HG03460 (cell line): Measurements from ENCODE around the gene TLE3.

ENCODE experiments used
- ATAC-seq: cut with Tn5 transposase; IDR thresholded peaks from one replicate; pipeline ENCODE4 v1.9.1; 2021; ENCODE audit not compliant: unreplicated experiment

TLE3 gene

DNA sequence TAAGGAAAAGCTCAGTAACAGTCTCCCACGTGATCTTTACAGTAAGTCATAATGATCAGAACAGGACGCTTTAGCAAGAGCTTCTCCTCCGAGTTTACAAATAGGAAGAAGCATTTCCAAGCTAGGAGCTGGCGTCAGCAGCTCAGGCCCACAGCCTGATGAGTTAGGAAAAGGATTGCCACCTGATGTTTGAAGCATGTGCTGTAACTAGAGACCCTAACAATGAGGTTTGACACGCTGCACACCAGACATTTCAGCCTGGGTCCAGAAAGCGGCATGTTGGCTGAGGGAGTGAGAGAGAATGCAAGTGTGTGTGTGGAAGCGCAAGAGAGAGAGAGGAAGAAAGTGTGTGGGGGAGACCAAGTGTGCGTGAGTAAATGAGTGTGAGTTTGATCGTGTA, 47.3 kb downstream of the TLE3 start:
- ATAC-seq = no peak

DNA sequence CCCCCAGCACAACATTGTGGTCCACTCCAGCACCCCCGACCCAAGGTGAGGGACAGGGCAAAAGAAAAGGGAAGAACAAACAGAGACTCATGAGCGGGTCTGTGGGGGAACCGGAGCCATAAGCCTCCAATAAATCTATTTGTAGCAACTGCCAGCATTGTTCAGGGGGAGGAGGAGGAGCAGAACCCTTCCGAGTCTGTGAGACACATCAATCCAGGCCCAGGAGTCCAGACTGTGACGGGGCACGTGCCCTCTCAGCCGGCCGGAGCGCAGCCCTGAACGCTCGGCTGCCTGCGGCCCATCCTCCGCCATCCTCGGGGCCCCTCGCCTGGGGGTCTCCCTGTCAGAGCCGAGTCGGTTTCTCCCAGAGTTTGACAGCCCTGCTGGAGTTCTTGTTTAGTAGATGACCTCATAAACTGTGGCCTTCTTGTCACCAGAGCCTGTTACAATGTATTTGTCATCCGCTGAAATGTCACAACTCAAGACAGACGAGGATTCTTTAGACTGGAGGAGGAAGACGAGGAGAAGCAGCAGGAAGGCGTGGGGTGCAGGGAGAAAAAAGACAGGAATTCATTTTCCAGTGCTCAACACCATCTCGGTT, 47.9 kb downstream of the TLE3 start:
- no peak for ATAC-seq

DNA sequence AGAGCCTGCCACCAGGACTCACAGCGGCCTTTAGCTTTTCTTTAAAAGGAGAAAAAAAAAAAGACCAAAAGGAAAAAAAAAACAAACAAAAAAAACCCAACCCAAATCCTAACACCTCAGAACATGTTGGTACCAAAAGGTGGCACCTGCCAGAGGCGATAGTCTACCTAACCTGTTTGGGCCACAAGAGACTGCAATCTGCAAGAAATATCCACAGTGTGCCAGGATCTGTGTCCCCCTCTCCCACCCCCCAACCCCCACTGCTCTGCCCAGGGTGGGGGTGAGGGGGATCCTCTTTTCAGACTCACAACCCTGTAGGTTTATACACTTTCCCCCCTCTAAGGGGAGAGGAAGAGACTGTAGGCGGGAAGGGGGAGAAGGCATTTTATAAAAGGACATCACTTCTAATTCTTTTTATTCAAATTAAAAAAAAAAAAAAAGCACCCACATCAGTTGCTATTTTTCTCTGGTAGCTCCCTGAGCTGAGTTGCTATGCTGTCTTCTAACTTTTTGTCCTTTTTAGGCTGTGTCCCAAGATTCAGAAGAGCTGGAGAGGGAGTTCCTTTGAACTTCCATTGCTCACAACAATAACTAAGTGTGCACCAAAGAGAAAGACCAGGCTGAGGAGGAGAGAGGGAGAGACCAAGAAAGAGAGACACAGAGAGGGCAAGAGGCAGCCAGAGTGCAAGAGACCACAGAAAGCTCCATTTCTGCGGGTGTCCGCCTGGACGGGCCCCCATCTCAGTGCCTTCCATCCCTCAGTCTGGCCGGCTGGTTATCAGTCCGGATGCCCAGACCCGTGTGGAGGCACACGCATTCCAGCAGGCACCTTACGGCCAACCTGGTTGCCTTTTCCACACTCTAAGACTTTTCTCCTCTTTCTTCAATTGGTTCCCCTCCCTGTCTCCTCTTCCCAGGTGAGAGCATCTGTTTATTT, 48.9 kb downstream of the TLE3 start:
- ATAC-seq = no peak

DNA sequence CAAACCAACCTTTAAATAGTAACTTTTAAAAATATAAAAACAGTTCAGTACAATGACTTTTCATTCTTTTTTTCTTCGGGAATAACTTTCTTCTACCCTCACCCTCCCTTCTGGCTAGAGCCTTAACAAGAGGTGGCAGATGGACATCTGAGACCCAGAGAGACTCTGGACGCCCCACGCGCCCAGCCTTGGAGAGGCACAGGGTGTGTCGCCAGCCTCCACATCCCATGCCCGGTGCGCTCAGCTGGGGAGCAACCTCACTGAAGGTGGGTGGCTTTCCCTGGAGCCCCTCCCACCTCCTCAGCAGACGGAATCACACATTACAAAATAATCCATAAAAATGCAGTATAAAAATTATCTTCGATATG, 49.5 kb downstream of the TLE3 start:
- no peak for ATAC-seq

DNA sequence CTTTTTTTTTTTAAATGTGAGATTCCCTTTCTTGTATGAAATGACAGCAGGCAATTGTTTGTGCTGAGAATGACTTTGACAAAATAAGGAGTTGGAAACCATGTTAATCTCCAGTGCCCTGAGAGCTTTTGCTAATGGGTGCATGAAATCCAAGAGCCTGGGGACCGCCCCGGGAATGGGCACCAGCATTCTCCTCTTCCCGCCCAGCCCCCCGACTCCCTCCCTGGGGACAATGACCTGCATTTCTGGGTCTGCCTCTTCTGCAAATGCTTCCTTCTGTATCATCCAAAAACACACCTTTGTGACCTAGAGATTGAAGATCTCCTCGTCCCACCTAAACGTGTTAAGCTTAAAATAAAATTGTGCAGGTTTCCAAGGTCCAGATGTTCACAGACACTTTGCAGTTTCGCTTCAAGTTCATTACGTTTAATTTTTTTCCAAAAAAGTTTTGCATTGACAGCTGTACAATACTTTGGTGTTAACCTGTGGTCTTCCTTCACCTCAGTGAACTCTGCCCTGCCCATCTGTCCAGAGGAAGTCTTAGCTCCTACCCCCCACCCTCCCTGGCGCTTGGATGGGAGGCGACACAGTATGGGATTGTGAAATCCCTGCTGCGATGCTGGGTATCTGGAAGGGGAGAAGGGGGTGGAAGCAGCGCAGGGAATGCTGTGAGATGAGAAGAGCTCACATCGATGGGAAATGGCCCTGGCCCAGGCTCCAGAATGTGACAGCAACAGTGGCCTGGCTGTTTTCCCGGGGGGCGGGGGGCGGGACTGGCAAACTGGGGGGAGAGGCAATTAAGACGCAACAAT, 50.1 kb downstream of the TLE3 start:
- ATAC-seq = no peak

DNA sequence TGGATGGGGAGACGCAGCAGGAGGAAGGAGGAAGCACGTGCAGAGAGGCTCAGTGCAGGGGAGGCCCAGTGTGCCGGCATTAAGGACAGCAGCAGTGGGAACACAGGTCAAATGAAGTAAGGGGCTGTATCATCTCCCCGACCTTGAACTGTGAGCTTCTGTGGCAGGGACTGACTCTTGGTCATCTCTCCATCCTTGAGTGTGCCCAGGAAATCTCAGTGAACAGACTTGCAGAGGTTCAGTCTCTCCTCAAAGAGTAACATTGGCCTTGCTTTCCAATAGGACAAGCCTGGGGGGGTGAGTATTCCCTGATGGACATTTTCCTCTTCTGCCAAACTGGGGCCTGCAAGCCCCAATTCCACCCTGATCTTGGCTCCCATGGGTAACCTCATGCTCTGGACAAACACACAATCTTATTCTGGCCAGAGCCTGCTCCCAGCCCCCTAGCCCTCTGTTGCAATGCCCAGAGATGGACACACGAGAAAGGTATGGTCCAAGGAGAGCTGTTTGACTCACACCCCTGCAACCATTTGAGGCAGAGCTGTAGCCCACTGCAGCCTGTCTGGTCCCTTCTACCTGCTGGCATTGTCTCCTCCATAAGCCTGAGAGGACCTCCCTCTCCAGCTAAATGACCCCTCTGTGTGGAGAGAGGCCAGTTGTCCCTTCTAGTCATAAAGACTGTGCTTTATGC, 50.9 kb downstream of the TLE3 start:
- no peak for ATAC-seq

DNA sequence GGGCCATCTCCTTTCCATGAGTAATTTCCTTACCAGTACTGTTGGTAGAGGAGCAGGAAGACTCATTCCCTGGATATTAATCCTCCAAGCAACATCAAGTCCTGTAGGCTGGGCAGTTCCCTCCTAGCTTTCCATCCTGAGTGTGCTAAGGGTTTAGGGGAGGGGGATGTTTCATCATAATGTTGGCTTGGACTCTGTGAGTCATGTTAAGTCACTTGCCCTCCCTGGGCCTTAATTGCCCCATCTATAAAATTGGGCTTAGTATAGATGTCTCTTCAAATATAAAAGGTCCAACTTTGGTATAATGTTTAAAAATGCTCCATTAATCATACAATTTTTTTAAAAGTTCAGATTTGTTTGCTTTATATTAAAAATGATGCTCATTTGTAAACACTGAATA, 52.7 kb downstream of the TLE3 start:
- no peak for ATAC-seq

DNA sequence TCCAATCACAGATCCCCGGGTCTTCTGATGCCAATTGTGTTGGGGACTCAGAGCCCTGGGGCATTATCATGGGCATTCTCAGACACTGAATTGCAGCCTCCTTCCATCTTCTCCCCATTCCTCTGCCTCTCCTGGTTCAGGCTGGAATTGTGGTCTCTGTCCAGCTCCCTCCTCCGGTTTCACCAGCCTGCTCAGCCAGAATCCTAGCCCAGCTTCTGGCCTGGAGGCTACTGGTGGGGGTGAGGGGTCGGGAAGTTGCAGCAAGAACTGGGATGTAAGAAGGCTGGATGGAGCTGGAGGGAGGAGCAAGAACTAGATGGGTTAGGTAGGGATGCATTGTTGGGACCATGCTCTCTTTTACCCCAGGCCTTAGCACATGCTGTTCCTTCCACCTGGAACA, 53.5 kb downstream of the TLE3 start:
- no peak for ATAC-seq

DNA sequence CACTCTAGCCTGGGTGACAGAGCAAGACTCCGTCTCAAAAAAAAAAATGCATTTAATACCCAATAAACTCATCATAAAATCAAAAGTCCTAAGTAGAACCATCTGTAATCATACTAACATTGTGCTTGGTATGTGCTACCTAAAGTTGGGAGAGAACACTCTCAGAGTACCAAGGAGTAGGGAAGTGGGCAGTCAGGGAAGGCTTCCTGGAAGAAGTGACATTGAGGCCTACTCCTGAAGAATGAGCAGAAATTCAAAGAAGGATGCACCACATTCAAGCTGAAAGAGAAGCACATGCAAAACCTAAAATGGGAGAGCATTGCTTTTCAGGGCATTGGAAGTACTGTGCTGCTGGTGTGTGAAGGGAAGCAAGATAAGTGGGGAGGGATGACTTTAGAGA, 54.1 kb downstream of the TLE3 start:
- ATAC-seq = no peak

DNA sequence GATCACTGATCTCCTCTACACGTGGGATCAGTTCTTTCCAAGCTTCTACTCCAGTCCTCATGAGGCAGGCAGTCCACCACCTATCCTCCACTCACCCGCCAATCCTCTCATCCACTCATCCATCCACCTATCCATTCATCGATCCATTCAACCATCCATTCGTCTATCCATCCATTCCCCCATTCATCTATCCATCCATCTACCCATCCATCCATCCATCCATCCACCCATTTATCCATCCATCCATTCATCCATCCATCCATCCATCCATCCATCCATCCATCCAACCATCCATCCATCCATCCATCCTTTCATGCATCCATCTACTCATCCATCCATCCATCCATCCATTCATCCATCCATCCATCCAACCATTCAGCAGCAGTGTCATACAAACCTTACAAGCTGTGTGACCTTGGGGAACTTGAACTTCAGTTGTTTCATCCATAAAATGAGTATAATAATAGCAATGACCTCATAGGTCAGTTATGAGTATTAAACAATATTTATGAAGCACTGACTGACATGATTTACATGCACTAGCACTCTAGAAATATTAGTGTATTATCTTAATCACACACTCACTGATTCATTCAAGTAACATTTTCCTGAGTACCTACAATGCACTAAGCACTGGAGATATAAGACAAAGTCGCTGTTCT, 55.0 kb downstream of the TLE3 start:
- no peak for ATAC-seq

DNA sequence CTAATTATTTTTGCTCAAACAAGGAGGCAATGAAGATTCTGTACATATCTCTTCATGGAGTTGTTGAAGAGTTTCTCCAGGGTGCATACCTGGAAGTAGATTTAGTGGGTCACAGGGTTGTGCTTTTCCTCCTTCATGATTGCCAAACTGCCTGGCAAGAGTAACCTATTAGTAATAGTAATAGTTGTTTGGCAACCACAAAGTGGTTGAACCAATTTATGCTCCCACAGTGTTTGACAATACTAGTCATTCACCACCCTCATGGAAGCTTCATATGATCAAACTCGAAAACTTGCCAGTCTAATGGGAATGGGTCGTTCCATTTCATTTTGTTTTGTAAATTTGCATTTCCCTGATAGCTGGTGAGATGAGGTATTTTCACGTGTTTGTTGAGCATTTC, 57.8 kb downstream of the TLE3 start:
- ATAC-seq = no peak

DNA sequence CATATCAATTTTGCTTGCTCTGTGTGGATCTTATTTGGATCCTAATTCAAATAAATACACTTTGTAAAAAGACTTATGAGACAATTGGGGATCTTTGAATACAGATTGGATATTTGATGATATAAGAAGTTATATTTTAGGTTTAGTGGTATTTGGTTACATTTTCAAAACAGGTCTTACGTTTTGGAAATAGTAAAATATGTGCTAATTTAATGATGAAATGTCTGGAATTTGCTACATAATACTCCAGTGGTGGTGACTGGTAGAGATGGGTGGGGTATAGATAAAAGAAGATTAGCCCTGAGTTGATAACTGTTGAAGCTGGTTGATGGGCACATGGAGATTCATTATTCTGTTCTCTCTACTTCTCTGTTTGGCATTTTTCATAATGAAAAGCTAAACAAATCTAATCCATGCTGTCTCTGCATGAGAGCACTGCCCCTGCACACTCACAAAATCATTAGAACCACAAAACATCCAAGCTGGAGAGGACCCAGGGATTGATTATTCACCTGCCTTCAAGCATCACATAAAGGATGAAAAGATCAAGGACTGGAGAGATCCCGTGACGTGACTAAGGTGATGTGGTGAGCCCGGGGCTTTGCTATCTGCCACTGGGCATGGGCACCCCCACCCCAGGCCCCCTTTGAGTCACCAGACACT, 58.9 kb downstream of the TLE3 start:
- no peak for ATAC-seq

DNA sequence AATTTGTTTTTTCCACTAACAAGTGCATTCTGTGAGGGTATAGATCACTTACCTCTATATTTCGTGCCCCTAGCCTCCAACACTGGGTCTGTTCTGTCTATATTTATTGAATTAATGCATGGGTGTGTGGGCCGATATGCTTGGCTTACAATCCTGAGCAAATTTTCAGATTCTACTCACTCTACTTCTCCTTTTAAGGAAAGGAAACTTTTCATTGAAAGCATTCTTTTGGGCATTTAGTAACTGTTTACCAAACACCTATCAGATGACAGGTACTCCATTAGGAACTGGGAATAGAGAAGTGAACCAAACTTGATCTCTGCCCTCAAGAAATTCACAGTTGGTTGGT, 60.5 kb downstream of the TLE3 start:
- no peak for ATAC-seq

DNA sequence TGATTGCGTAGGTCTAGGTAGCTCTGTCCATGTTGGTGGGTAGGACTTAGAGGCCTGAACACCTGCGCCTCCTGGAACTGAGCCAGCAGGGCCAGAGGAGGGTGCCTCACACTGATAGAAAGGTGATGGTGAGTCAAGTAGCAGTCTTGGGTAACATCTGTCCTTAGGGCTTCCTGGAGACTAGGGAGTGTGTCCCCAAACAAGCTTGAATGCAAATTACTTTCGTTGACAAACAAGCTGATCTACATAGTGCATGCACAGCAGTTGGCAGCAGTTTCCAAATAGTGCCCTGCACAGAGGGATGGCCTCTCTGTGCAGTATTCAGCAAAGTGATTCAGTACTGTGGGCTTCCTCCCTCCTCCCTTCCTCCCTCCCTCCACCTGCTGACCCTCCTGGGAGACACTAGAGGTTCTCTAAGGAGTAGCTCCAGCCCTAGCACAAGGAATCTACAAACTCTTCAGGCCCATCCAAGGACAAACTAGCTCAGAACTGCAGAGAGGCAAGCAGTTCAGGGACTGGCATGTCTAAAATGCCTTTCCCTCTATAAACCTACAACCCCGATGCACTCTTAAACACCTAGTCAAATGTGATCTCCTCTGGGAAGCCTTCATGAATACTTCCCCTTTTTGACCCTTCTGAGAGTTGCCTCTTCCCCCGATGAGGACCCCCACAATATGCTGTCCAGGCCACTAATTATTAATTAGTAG, 61.0 kb downstream of the TLE3 start:
- ATAC-seq = peak; percentile 69

DNA sequence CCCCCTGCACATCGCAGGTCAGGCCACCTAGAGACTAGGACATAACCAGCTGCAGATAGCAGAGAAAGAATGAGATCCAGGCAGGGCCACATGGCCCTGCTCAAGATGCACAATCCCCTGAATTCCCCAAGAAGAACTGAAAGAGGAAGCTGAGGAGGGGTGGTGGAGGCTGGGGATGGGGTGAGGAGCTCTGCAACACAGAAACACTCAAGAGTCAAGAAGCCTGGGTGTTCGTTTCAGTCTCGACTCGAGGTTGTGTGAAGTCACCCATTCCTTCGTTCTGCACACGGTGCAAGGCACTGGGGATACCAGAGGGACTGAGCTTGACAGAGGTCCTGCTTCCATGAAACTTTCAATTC, 62.0 kb downstream of the TLE3 start:
- ATAC-seq = peak; percentile 61

DNA sequence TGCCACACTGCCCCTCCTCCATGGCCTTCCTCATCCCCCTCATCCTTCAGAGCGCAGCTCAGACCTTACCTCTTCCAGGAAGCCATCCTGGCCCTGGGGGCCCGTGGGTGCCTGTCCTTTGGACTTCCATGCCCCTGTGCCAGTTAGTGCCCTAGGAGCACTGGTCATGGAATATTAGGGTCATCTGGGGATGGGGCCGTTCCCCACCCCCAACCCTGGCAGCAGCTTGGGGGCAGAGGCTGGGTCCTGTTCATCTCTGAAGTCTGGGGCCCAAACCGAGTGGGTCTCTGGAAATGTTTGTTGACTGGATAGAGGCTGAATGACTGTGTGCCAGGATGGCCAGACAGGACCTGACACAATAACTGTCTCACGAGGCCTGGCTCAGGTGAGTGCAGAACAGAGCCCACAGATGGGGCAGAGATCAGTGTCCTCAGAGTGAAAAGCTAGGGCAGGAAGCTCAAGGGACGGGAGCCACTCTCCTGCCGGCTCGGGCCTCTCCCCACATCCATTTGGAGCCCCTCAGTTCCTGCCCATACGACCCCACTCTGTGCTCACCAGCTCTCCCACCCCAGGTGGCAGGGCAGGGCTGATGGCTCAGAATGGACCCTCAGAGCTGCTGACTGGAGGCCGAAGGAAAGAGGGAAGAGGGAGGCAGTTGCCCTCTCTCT, 62.5 kb downstream of the TLE3 start:
- no peak for ATAC-seq

DNA sequence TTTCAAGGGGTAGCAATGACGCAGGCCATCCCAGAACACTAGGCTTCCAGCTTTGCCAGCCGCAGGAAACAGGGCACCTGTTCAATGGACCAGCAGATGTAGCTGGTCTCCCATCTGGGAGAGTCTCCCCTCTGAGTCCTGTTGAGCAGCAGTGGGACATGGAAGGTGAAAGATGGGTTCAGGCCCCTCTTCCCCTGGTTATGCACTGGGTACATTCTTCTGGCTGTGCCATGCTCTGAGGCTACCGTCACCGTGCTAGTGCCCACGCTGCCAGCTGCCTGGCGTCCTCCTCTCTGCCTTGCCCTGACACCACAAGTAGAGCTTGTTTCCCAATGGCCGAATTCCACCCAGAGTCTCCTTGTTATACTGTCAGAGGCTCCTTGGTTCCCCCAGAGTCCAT, 63.1 kb downstream of the TLE3 start:
- ATAC-seq = no peak

DNA sequence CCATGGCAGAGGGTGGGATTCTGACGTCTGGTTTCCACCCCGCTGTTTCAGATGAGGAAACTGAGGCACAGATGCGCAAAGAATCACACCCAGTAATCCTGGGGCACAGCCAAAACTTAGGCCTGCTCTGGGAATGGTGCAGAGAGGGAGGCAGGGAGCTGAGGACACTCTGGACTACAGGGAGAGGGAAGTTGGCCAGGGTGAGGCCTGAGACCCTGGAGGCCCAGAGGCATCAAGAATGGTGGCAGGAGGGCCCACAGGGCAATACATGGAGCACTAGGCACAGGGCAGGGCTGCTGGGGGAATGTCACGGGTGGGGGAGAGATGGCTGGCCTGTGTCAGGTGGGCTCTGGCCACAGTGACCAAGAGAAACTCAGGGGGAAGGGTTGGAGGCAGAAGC, 63.6 kb downstream of the TLE3 start:
- no peak for ATAC-seq

DNA sequence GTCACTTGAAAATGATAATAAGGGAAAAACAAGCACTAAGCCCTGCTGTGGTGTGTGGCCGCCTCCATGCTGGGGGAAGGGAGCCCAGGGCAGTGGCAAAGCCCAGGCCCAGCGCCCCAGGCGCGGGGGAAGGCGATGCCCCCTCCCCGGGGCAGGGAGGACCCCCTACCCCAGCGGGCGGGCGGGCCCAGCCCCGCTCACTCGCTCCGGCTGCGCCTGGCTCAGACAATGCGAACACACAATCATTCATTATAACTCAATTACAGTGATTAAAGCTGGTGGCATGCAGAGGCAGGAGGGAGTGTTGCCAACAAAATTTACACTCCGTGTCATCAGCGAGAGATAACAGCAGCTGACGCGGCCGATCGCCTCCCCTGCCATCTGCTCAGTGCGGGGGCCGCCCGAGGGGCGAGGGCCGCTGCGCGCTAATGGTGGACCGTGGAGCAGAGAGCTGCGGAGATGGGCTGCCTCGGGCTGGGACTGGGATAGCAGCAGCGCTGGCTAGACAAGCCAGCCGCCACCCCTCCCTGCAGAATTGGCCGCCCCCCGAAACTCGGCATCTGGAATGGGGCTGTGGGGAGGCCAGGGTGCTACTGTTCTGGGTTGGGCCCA, 64.1 kb downstream of the TLE3 start:
- ATAC-seq = no peak
